HL-60 (cell line): ENCODE results near the gene LACRT.

Experiments used
- GABPA ChIP-seq: IDR thresholded peaks from 2 replicates; pipeline ENCODE4 v1.6.1; 2012; ENCODE audit warnings: low read depth
- POLR2AphosphoS5 ChIP-seq: IDR thresholded peaks from 2 replicates; pipeline ENCODE4 v1.6.1; 2012; ENCODE audit warnings: low read depth
- SPI1 ChIP-seq: IDR thresholded peaks from 2 replicates; pipeline ENCODE4 v1.6.1; 2012; ENCODE audit warnings: low read depth, mild to moderate bottlenecking, borderline replicate concordance
- TF ChIP-seq, protein P1 (sequence below): IDR thresholded peaks from one replicate; pipeline ENCODE4 v1.5.1; 2011; ENCODE audit warnings: low read length, control low read depth, inconsistent platforms; ENCODE audit not compliant: insufficient read depth
- TF ChIP-seq, protein P2 (sequence below): IDR thresholded peaks from 2 replicates; pipeline ENCODE4 v1.6.1; 2012; ENCODE audit warnings: low read depth; ENCODE audit not compliant: insufficient replicate concordance

DNA sequence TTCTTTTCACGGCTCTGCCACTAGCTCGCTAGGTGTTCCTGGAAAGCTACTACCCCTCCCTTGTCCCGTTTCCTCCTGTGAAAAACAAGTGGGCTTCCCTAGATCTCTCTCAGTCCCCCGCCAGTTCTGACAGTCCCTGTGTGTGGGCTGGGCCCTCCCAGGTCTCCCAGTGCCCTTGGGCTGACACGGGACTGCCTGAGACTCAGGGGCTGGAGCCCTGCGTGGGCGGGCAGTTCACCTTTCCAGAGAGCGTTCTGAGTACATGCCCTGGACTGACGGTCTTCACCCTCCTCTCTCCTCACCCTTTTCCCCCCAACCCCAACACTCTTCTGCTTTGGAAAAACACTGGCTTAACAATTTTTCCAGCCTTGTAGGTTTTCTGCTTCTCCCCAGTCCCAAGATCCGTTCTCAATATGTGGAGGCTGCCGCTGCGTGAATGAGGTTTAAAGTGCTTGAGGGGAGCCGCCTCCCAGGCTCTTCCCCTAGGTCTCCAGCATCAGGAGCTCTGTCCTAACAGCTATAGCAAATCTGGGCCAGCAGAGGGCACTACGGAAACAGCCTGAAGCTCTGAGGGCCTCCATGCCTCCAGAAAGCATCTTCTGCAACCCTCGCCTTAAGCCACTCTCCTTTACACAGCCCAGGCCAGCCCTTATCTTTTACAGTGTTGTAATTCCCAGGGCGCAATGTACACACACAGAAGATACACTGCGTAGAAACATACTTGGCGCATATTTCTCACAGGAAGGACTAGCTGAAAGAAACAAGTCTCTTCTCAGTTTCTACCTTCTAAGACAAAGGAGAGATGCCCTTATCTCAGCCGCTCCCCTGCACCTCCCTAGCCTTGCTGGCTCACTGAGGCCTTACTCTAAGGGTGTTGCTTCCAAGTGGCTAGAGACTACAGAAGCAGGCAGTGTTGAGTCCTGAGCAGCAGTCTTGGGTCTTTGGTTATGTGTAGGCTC lies 23.9 kb upstream of the LACRT start:
- TF ChIP-seq, protein P1, sequence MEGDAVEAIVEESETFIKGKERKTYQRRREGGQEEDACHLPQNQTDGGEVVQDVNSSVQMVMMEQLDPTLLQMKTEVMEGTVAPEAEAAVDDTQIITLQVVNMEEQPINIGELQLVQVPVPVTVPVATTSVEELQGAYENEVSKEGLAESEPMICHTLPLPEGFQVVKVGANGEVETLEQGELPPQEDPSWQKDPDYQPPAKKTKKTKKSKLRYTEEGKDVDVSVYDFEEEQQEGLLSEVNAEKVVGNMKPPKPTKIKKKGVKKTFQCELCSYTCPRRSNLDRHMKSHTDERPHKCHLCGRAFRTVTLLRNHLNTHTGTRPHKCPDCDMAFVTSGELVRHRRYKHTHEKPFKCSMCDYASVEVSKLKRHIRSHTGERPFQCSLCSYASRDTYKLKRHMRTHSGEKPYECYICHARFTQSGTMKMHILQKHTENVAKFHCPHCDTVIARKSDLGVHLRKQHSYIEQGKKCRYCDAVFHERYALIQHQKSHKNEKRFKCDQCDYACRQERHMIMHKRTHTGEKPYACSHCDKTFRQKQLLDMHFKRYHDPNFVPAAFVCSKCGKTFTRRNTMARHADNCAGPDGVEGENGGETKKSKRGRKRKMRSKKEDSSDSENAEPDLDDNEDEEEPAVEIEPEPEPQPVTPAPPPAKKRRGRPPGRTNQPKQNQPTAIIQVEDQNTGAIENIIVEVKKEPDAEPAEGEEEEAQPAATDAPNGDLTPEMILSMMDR: peak; percentile 60
- TF ChIP-seq POLR2AphosphoS5 (no peak), SPI1 (no peak), GABPA (no peak)
- TF ChIP-seq, protein P2, sequence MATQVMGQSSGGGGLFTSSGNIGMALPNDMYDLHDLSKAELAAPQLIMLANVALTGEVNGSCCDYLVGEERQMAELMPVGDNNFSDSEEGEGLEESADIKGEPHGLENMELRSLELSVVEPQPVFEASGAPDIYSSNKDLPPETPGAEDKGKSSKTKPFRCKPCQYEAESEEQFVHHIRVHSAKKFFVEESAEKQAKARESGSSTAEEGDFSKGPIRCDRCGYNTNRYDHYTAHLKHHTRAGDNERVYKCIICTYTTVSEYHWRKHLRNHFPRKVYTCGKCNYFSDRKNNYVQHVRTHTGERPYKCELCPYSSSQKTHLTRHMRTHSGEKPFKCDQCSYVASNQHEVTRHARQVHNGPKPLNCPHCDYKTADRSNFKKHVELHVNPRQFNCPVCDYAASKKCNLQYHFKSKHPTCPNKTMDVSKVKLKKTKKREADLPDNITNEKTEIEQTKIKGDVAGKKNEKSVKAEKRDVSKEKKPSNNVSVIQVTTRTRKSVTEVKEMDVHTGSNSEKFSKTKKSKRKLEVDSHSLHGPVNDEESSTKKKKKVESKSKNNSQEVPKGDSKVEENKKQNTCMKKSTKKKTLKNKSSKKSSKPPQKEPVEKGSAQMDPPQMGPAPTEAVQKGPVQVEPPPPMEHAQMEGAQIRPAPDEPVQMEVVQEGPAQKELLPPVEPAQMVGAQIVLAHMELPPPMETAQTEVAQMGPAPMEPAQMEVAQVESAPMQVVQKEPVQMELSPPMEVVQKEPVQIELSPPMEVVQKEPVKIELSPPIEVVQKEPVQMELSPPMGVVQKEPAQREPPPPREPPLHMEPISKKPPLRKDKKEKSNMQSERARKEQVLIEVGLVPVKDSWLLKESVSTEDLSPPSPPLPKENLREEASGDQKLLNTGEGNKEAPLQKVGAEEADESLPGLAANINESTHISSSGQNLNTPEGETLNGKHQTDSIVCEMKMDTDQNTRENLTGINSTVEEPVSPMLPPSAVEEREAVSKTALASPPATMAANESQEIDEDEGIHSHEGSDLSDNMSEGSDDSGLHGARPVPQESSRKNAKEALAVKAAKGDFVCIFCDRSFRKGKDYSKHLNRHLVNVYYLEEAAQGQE: no peak
